T-helper 2 cell treated with Interferon-gamma antibody and Interleukin-4, amounts not matched to agents 5 μg/mL and 100 μg/mL, for 36 hours (primary cell): ENCODE results near the gene XXYLT1.
"Not testable (repeated sequence)": the region's sequence is repeated elsewhere in the genome, so short reads cannot be mapped to it uniquely, and the experiment has no call there.

Experiments
- DNase-seq: peaks from one replicate; pipeline ENCODE4 v3.0.0; 2021; ENCODE audit warnings: low spot score
- H3K27ac Mint-ChIP-seq: one replicate; pipeline ENCODE4 v1.8.0; 2021; ENCODE audit warnings: mild to moderate bottlenecking, mixed read lengths
- H3K27me3 Mint-ChIP-seq: one replicate; pipeline ENCODE4 v1.8.0; 2021; ENCODE audit warnings: low read depth, mixed read lengths
- H3K36me3 Mint-ChIP-seq: one replicate; pipeline ENCODE4 v1.8.0; 2021; ENCODE audit warnings: low read depth, mixed read lengths
- H3K4me1 Mint-ChIP-seq: one replicate; pipeline ENCODE4 v1.8.0; 2021; ENCODE audit warnings: low read depth, mixed read lengths
- H3K4me3 Mint-ChIP-seq: one replicate; pipeline ENCODE4 v1.8.0; 2022; ENCODE audit warnings: mild to moderate bottlenecking, moderate library complexity, mixed read lengths
- H3K9me3 Mint-ChIP-seq: one replicate; pipeline ENCODE4 v1.8.0; 2021; ENCODE audit warnings: mixed read lengths

XXYLT1 gene

DNA sequence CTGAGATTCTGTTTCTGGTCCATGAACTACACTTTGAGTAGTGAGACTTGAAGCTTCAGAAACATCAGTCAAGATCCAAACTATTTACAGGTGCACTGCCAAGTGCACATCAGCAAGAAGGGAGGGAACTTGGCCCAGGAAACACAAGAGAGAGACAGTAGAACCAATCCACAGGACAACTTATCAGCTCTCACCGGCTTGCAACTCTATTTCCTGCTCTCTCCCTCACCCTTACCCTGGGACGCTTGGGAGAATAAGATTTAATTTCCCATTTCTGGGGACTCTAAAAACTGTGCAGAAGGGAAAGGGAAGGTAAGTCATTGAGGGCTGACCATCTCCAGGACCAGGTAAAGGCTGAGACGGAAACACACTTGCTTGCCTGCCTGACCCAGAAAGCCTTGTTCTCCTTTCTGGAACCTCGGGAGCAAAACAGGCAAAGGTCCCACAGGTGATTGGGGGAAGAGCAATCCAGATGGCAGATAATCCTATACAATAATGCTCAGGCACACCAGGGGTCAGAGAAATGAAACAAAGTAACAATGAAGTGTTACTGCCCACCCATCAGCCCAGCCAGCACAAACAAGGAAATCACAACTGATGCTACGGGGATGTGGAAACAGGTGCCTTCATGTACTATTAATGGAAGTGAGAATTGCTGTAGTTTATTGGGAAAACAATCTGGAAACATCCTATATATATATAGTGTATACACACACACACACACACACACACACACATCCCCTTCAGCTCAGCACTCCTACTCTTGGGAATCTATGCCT, 154.4 kb downstream of the XXYLT1 start:
- H3K27me3 Mint-ChIP-seq: no peaks in the 10 kb centered on the region
- peaks cover 4% of the 10 kb centered on the region for H3K4me1 Mint-ChIP-seq
- no peak overlapping the region for H3K4me3 Mint-ChIP-seq
- H3K36me3 Mint-ChIP-seq: no peaks in the 10 kb centered on the region
- no peak overlapping the region for H3K27ac Mint-ChIP-seq
- no peaks in the 10 kb centered on the region for H3K9me3 Mint-ChIP-seq
- DNase-seq: no peak

DNA sequence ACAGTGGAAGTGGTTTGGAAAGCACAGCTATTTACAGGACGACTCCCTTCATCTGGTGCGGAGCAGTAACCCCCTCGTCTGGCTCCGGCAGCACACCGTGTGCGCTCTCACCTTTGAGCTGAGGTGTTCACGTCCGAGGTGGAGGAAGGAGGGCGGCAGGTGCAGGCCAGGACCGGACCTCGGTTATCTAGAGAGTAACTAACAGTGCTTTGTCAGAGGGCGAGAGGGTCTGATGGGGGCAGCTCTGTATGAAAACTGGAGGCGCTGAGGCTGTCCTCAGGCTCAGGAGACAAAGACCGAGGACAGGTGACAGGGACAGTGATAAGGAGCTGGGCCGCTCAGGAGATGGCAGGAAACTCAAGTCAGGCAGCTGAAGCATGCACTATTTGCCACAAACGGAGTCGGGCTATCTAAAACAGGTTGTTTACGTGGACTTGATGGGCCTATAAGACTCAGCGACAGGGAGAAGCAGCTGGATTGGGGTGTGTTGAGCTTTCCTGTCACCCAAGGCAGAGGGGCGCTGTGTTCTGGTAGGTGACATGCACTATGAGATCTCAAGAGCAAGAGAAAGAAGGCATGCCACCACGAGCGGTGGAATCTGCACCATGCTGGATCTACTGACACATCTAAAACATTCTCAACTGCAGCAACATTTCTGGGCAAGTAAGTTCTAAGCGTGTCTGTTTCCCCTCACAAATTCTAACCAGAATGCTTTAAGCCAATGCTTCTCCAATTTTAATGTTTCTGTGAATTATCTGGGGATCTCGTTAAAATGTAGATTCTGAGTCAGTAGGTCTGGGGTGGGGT, 155.2 kb downstream of the XXYLT1 start:
- Mint-ChIP-seq H3K9me3 (no peaks in the 10 kb centered on the region), H3K36me3 (no peaks in the 10 kb centered on the region), H3K4me3 (no peak overlapping the region), H3K27ac (no peak overlapping the region), H3K27me3 (no peaks in the 10 kb centered on the region), H3K4me1 (peaks cover 4% of the 10 kb centered on the region)
- no peak for DNase-seq

DNA sequence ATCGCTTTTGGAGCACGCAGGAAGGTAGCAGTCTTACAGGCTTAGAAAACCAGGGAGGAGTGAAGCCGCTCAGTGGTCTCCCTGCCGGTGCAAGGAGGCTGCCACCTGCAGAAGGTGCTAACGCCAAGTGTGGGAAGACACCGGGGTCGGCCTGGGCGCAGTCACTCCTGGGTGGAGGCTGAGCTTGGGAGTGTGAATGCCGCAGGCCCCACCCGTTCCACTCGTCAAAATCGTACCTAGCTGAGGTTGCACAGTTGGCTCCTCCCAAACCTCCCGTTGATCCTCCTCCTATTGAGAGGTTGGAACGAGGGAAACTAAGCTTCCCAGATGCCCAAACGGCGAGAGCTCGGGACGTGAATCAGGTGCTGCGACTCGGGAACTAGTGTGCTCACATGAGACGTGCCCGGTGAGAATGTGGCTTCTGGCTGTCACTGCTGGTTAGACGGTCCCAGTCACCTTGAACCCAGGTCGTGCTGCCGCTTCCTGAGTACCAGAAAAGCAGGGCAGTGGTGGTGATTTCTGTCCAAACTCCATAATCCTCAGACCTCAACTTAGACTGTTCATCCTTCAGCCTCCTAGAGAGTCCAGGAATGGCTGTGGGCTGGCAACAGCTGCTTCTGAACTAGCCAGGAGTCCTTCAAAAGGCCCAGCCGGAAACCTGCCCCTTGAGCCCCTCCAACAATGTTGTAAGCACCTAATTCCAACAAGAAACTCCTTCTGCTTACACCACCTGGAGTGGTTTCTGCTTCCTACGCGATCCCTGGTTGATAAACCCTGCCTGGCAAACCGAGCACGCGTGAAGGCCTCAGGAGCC, 156.0 kb downstream of the XXYLT1 start:
- no peak for DNase-seq
- Mint-ChIP-seq H3K36me3 (no peaks in the 10 kb centered on the region), H3K27me3 (no peaks in the 10 kb centered on the region), H3K4me1 (peaks cover 4% of the 10 kb centered on the region), H3K9me3 (no peaks in the 10 kb centered on the region), H3K4me3 (no peak overlapping the region), H3K27ac (no peak overlapping the region)

DNA sequence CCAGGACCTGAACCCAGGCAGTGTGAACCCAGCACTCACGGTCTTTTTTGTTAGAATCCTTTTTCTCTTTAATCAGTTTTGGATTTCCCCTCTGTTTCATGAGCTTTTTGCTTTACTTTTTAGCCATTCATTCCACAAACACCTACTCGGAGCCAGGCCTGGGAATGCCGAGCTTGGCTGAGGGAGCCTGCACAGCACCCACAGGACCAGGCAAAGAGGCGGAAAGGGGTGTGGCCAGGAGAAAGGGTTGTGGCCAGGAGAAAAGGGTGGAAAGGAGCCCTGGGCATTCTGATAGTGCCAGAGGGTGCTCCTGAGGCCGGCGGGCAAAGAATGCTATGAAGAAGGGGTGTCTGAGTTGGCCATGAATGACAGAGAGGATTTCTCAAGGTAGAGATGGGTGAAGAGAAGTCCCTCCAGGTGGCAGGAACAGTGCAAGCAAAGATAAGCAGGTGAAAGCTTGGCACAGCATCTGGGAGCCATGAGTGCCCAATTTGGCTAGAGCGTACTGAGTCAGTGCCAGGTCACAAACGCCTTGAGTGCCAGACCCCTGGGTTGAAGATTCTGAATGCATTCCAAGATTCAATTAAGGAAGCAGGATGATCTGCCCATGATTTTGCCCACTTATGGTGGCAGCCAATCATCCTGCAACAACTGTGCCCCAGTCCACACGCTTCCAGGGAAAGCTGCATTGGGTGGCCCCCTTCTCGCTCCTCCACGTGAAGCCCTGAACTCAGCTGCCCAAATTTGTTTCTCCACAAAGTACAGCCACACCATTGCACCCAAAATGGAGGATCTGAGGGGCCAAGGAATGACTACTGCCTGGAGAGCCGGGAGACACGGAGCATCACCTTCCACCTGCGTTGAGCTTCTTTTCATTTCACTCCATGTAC, 157.2 kb downstream of the XXYLT1 start:
- Mint-ChIP-seq H3K27ac (no peak overlapping the region), H3K4me3 (no peak overlapping the region), H3K4me1 (peaks cover 4% of the 10 kb centered on the region), H3K36me3 (no peaks in the 10 kb centered on the region), H3K9me3 (no peaks in the 10 kb centered on the region), H3K27me3 (no peaks in the 10 kb centered on the region)
- no peak for DNase-seq

DNA sequence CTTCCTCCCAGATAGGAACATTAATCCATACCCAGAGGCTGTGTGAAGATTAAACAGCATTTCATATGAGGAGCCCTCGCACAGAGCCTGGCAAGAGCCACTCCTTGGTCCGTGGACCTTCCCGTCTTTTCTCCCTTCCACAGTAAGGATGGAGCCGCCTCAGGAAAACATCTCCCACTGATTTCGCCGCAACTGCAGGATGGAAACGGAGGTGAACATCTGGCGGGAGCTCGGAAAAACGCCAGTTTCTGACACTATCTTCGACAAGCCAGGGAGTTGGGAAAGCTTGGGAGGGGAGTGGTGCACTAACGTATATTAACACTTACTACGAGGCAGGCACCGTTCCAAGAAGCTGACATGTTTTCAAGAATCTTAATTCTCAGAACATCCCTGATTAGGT, 157.9 kb downstream of the XXYLT1 start:
- no peak for DNase-seq
- no peaks in the 10 kb centered on the region for H3K36me3 Mint-ChIP-seq
- H3K9me3 Mint-ChIP-seq: no peaks in the 10 kb centered on the region
- H3K27me3 Mint-ChIP-seq: no peaks in the 10 kb centered on the region
- no peak overlapping the region for H3K27ac Mint-ChIP-seq
- no peak overlapping the region for H3K4me3 Mint-ChIP-seq
- peaks cover 2% of the 10 kb centered on the region for H3K4me1 Mint-ChIP-seq

DNA sequence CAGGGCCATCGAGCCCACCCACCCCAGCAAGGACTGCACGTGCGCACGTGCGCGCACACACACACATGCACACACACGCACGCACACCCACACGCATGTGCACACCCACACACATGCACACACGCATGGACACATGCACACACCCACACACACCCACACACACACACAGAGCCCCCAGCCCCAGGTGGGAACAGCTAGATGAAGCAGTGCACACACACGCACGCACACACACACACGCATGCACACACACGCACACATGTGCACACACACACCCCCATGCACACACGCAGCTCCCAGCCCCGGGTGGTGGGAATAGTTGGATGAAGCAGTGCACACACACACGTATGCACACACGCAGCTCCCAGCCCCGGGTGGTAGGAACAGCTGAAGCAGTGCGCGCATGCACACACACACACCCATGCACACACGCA, 158.6 kb downstream of the XXYLT1 start:
- H3K27ac Mint-ChIP-seq: no peak overlapping the region
- no peak overlapping the region for H3K4me3 Mint-ChIP-seq
- no peak for DNase-seq
- no peaks in the 10 kb centered on the region for H3K36me3 Mint-ChIP-seq
- H3K4me1 Mint-ChIP-seq: no peaks in the 10 kb centered on the region
- H3K9me3 Mint-ChIP-seq: no peaks in the 10 kb centered on the region
- H3K27me3 Mint-ChIP-seq: no peaks in the 10 kb centered on the region

DNA sequence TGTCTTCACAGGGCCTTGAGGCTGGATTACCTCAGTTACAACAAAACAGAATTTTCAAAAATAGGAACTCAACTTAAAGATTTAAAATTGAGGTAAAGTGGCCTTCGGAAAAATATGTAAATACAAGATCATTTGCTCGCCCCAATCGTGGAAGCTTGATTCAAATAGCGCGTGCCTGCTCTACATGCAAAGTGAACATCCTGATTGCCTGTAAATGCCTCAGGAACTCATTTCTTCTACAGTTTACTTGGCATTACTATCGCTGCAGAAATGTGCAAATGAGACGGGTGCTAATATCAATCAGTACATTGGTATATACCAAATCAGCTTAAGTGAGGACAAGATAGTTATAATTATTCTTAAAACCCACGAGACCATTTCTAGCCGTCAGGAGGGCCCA, 159.2 kb downstream of the XXYLT1 start:
- Mint-ChIP-seq H3K27ac (no peak overlapping the region), H3K36me3 (no peaks in the 10 kb centered on the region), H3K4me3 (no peak overlapping the region), H3K9me3 (no peaks in the 10 kb centered on the region), H3K4me1 (no peaks in the 10 kb centered on the region), H3K27me3 (no peaks in the 10 kb centered on the region)
- no peak for DNase-seq

DNA sequence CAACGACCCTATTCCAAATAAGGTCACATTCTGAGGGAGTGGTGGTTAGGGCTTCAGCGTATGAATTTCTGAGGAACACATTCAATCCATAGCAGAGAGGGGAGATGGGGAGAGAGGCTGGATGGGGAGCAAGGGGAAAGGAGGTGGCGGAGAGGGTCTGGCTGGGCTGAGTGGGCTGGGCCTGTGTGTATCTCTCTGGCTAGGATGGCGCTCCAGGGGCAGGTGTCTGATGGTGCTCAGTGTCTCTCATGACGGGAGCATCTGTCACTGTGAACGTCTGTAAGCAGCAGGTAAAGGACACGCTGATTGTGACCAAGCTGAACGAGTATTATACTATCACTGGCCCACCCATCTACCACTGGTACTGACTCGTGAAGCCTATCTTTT, 159.6 kb downstream of the XXYLT1 start:
- no peaks in the 10 kb centered on the region for H3K27me3 Mint-ChIP-seq
- no peaks in the 10 kb centered on the region for H3K9me3 Mint-ChIP-seq
- no peaks in the 10 kb centered on the region for H3K36me3 Mint-ChIP-seq
- H3K4me1 Mint-ChIP-seq: peaks cover under 1% of the 10 kb centered on the region
- no peak overlapping the region for H3K27ac Mint-ChIP-seq
- no peak overlapping the region for H3K4me3 Mint-ChIP-seq
- no peak for DNase-seq

DNA sequence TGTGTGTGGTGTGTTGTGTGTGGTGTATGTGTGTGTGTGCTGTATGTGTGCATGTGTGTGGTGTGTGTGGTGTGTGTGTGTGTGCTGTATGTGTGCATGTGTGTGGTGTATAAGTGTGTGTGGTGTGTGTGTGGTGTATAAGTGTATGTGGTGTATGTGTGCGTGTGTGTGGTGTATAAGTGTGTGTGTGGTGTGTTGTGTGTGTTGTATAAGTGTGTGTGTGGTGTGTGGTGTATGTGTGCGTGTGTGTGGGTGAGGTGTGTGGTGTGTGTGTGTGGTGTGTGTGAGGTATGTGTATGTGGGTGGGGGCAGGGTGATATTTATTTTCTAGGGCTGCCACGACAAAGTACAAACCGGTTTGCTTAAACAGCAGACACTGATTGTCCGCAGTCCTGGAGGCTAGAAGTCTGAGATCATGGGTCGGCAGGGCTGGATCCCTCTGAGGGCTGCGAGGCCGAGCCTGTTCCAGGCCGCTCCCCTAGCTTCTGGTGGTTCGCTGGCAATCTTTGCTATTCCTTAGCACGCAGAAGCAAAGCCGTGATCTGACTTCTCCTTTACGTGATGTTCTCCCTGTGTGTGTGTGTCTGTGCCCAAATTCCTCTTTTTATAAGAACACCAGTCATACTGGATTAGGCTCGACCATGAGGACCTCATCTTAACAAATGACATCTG, 160.2 kb downstream of the XXYLT1 start:
- Mint-ChIP-seq H3K9me3 (no peaks in the 10 kb centered on the region), H3K27me3 (no peaks in the 10 kb centered on the region), H3K4me1 (peaks cover 3% of the 10 kb centered on the region), H3K36me3 (no peaks in the 10 kb centered on the region), H3K27ac (no peak overlapping the region), H3K4me3 (no peak overlapping the region)
- DNase-seq: no peak

DNA sequence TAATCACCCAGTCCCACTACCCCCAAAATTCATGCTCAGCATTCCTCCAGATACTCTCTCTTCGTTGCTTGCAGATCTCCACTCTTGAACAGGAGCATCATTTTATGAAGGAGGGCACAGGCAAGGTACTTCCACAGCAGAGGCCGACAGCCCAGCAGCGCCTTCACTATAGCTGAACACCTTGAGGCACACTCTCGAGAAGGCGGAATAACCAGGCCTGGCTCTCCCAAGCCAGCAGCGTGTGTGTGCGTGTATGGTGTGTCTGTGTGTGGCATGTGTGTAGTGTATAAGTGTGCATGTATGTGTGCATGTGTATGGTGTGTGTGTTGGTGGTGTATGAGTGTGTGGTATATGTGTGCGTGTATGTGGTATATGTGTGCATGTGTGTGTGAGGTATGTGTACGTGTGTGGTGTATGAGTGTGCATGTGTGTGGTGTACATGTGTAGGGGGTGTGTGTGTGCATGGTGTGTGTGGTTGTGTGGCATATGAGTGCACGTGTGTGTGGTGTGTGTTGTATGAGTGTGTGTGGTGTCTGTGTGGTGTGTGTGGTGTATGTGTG, 161.8 kb downstream of the XXYLT1 start:
- no peak overlapping the region for H3K4me3 Mint-ChIP-seq
- no peak overlapping the region for H3K27ac Mint-ChIP-seq
- H3K36me3 Mint-ChIP-seq: no peaks in the 10 kb centered on the region
- peaks cover 3% of the 10 kb centered on the region for H3K4me1 Mint-ChIP-seq
- no peaks in the 10 kb centered on the region for H3K9me3 Mint-ChIP-seq
- no peaks in the 10 kb centered on the region for H3K27me3 Mint-ChIP-seq
- no peak for DNase-seq

DNA sequence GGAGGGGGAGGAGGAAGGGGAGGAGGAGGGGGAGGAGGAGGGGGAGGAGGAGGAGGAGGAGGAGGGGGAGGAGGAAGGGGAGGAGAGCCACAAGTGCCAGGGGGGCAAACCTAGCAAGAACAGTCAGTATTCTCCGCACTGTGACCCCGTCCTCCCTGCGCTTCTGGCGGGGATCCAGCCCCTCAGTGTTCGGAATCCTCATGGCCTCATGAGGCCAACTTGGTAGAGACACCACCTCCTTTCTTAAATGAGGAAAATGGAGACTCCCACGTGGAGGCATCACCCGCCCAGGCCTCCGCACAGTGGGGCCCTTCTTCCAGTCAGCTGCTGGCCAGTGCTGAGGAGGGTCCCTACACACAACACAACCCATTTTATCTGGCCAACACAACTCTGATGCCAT, 163.4 kb downstream of the XXYLT1 start:
- no peak overlapping the region for H3K4me3 Mint-ChIP-seq
- H3K9me3 Mint-ChIP-seq: no peaks in the 10 kb centered on the region
- no peak for DNase-seq
- no peaks in the 10 kb centered on the region for H3K27me3 Mint-ChIP-seq
- H3K36me3 Mint-ChIP-seq: no peaks in the 10 kb centered on the region
- no peak overlapping the region for H3K27ac Mint-ChIP-seq
- H3K4me1 Mint-ChIP-seq: peaks cover 3% of the 10 kb centered on the region

DNA sequence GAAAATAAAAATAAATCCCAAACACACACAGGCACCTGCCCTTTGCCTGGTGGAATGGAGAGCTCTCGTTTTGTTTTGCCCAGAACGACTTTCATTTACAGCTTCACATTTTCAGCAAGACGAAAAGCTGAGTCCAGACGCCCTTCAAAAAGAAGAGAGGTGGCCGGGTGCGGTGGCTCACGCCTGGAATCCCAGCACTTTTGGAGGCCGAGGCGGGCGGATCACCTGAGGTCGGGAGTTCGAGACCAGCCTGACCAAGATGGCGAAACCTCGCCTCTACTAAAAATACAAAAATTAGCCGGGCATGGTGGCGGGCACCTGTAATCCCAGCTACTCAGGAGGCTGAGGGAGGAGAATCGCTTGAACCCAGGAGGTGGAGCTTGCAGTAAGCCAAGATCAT, 163.9 kb downstream of the XXYLT1 start:
- not testable (repeated sequence) for H3K36me3 Mint-ChIP-seq, H3K27ac Mint-ChIP-seq, H3K27me3 Mint-ChIP-seq, H3K4me3 Mint-ChIP-seq, DNase-seq, H3K9me3 Mint-ChIP-seq, H3K4me1 Mint-ChIP-seq
